Neuronal stem cell (in vitro differentiated cells): ENCODE results near the gene NRN1.

Experiments used
- DNase-seq: peaks from one replicate; pipeline ENCODE4 v3.0.0-alpha.2; 2013; ENCODE audit warnings: low spot score
- H2AFZ ChIP-seq: one replicate; pipeline ENCODE4 v1.6.1; 2013; ENCODE audit warnings: mild to moderate bottlenecking, low read length, inconsistent platforms
- H2AK5ac ChIP-seq: 2 replicates; pipeline ENCODE4 v1.6.1; 2013; ENCODE audit warnings: low read depth, mild to moderate bottlenecking, inconsistent platforms, low read length, moderate library complexity, mixed read lengths
- H2BK120ac ChIP-seq: 2 replicates; pipeline ENCODE4 v1.6.1; 2013; ENCODE audit warnings: low read depth, mild to moderate bottlenecking, inconsistent platforms, low read length, moderate library complexity, mixed read lengths
- H2BK12ac ChIP-seq: one replicate; pipeline ENCODE4 v1.6.1; 2013; ENCODE audit warnings: low read length, inconsistent platforms
- H2BK15ac ChIP-seq: 2 replicates; pipeline ENCODE4 v1.6.1; 2013; ENCODE audit warnings: mild to moderate bottlenecking, low read length, inconsistent platforms, mixed read lengths
- H2BK5ac ChIP-seq: one replicate; pipeline ENCODE4 v1.6.1; 2013; ENCODE audit warnings: inconsistent platforms, mild to moderate bottlenecking, low read length, moderate library complexity
- H3K14ac ChIP-seq: one replicate; pipeline ENCODE4 v1.6.1; 2013; ENCODE audit warnings: low read length, inconsistent platforms
- H3K18ac ChIP-seq: 2 replicates; pipeline ENCODE4 v1.6.1; 2013; ENCODE audit warnings: low read length, inconsistent platforms
- H3K23ac ChIP-seq: 2 replicates; pipeline ENCODE4 v1.6.1; 2013; ENCODE audit warnings: low read depth, mild to moderate bottlenecking, mixed read lengths, low read length, inconsistent platforms; ENCODE audit not compliant: poor library complexity
- H3K27ac ChIP-seq: replicated peaks from 3 replicates; pipeline ENCODE4 v1.5.1; 2013; ENCODE audit warnings: low read length, inconsistent platforms
- H3K27me3 ChIP-seq, 3 experiments: 2 replicates each; pipeline ENCODE4 v1.6.1; 2013; ENCODE audit warnings: low read length in 3 of 3, mild to moderate bottlenecking in 2 of 3, inconsistent platforms in 1 of 3, low read depth in 1 of 3, mixed read lengths in 1 of 3, moderate library complexity in 1 of 3; ENCODE audit not compliant: control insufficient read depth in 3 of 3, insufficient read depth in 3 of 3
- H3K36me3 ChIP-seq, 2 donors: replicated peaks in 1 of 2; 2 replicates each; pipeline ENCODE4 v1.6.1; 2013; ENCODE audit warnings: low read length in 2 of 2; ENCODE audit not compliant: control insufficient read depth in 2 of 2, insufficient read depth in 2 of 2
- H3K4ac ChIP-seq: 2 replicates; pipeline ENCODE4 v1.6.1; 2013; ENCODE audit warnings: inconsistent platforms, mild to moderate bottlenecking, low read length, moderate library complexity
- H3K4me1 ChIP-seq, 2 donors: 1 replicate in 1 of 2; 2 replicates in 1 of 2; pipeline ENCODE4 v1.6.1; 2013; ENCODE audit warnings: low read length in 2 of 2, low read depth in 1 of 2; ENCODE audit not compliant: control insufficient read depth in 2 of 2, insufficient read depth in 1 of 2
- H3K4me2 ChIP-seq: one replicate; pipeline ENCODE4 v1.6.1; 2013; ENCODE audit warnings: mild to moderate bottlenecking, low read length, inconsistent platforms; ENCODE audit not compliant: insufficient read depth, poor library complexity, severe bottlenecking
- H3K4me3 ChIP-seq, 2 donors: 2 replicates each; pipeline ENCODE4 v1.5.1; 2013; ENCODE audit warnings: low read length in 2 of 2, mild to moderate bottlenecking in 2 of 2, inconsistent platforms in 1 of 2, moderate library complexity in 1 of 2
- H3K79me1 ChIP-seq: one replicate; pipeline ENCODE4 v1.6.1; 2013; ENCODE audit warnings: low read depth, mild to moderate bottlenecking, inconsistent platforms, low read length, moderate library complexity
- H3K9ac ChIP-seq: one replicate; pipeline ENCODE4 v1.6.1; 2013; ENCODE audit warnings: mild to moderate bottlenecking, low read depth, low read length, inconsistent platforms; ENCODE audit not compliant: poor library complexity
- H3K9me3 ChIP-seq, 2 donors: replicated peaks in 1 of 2; 2 replicates each; pipeline versions ENCODE3 to v1.6.1; 2013; ENCODE audit warnings: low read length in 2 of 2, mild to moderate bottlenecking in 2 of 2, inconsistent platforms in 1 of 2, low read depth in 1 of 2, mixed read lengths in 1 of 2, moderate library complexity in 1 of 2; ENCODE audit not compliant: control insufficient read depth in 2 of 2, insufficient read depth in 1 of 2
- H4K8ac ChIP-seq: one replicate; pipeline ENCODE4 v1.6.1; 2013; ENCODE audit warnings: low read depth, mild to moderate bottlenecking, inconsistent platforms, low read length, moderate library complexity
- H4K91ac ChIP-seq: one replicate; pipeline ENCODE4 v1.6.1; 2013; ENCODE audit warnings: low read length, low read depth, mild to moderate bottlenecking, inconsistent platforms; ENCODE audit not compliant: poor library complexity
- WGBS, 2 donors: extraction: QIAGEN DNeasy Blood & Tissue Kit; methylation state at CpG; one replicate each; pipeline ENCODE4 v1.1.7; 2013; ENCODE audit warnings: missing lambda C conversion rate in 2 of 2, mixed read lengths in 1 of 2; ENCODE audit not compliant: insufficient read length in 2 of 2, insufficient replicate concordance in 1 of 2; ENCODE audit errors: extremely low coverage in 2 of 2; 5-methylcytosine and 5-hydroxymethylcytosine counted together

NRN1 gene

GRCh38 chr6:5998711-5999687 lies 7.7 kb downstream of the NRN1 start:
- H2BK5ac ChIP-seq: no peak overlapping the region
- H3K9ac ChIP-seq: no peak overlapping the region
- WGBS, 2 donors: no CpG with 5 or more reads among the region's 60 CpGs
- H3K4ac ChIP-seq: no peak overlapping the region
- H3K27ac ChIP-seq: no peak overlapping the region
- H3K9me3 ChIP-seq: peaks cover 4 to 19% of the 10 kb centered on the region in 2 donors
- peak overlapping the region; percentile 68 for H2AFZ ChIP-seq
- H4K8ac ChIP-seq: no peak overlapping the region
- peak overlapping the region; percentile 52 for H2BK15ac ChIP-seq
- H3K79me1 ChIP-seq: no peaks in the 10 kb centered on the region
- H3K23ac ChIP-seq: peak overlapping the region; percentile 12
- peak overlapping the region in 1 of 2 donors; percentile 49 for H3K4me3 ChIP-seq
- peak overlapping the region; percentile 72 for H3K4me2 ChIP-seq
- no peak overlapping the region for H3K14ac ChIP-seq
- H2AK5ac ChIP-seq: no peak overlapping the region
- DNase-seq: no peak
- H3K4me1 ChIP-seq: peaks cover 7 to 26% of the 10 kb centered on the region in 2 donors
- peaks cover 48 to 98% (median 85%) of the 10 kb centered on the region in 3 experiments for H3K27me3 ChIP-seq
- H2BK12ac ChIP-seq: no peak overlapping the region
- peak overlapping the region; percentile 58 for H3K18ac ChIP-seq
- no peak overlapping the region for H2BK120ac ChIP-seq
- no peaks in the 10 kb centered on the region for H3K36me3 ChIP-seq
- H4K91ac ChIP-seq: no peak overlapping the region

- Histone ChIP-seq H3K9ac (no peak overlapping the region), H3K9me3 (peaks cover 4 to 19% of the 10 kb centered on the region in 2 donors), H2BK15ac (no peak overlapping the region), H3K4me2 (no peak overlapping the region), H4K91ac (no peak overlapping the region), H2BK12ac (no peak overlapping the region), H3K27ac (no peak overlapping the region), H2BK120ac (no peak overlapping the region), H3K27me3 (peaks cover 48 to 98% (median 85%) of the 10 kb centered on the region in 3 experiments), H3K23ac (no peak overlapping the region), H2BK5ac (no peak overlapping the region), H2AFZ (no peak overlapping the region), H3K4me3 (no peak overlapping the region), H3K36me3 (no peaks in the 10 kb centered on the region), H3K18ac (no peak overlapping the region), H3K4ac (no peak overlapping the region), H4K8ac (no peak overlapping the region), H3K14ac (no peak overlapping the region), H3K79me1 (no peaks in the 10 kb centered on the region), H2AK5ac (no peak overlapping the region), H3K4me1 (peaks cover 7 to 26% of the 10 kb centered on the region in 2 donors)
- DNase-seq: no peak
- WGBS, 2 donors: no CpG with 5 or more reads among the region's 9 CpGs
Observed at GRCh38 chr6:5998236-5998635, 8.5 kb downstream of the NRN1 start.

GRCh38 chr6:5997420-5997987 lies 9.2 kb downstream of the NRN1 start:
- H3K27me3 ChIP-seq: peaks cover 42 to 98% (median 83%) of the 10 kb centered on the region in 3 experiments
- H2AFZ ChIP-seq: peak overlapping the region; percentile 95
- H3K4me1 ChIP-seq: peaks cover 6 to 23% of the 10 kb centered on the region in 2 donors
- H3K36me3 ChIP-seq: no peaks in the 10 kb centered on the region
- WGBS, 2 donors: no CpG with 5 or more reads among the region's 22 CpGs
- peak overlapping the region in 1 of 2 donors; percentile 44 for H3K4me3 ChIP-seq
- H3K9me3 ChIP-seq: peaks cover 4 to 19% of the 10 kb centered on the region in 2 donors
- no peak for DNase-seq
- no peaks in the 10 kb centered on the region for H3K79me1 ChIP-seq
- H2BK12ac ChIP-seq: no peak overlapping the region
- no peak overlapping the region for H3K23ac ChIP-seq
- no peak overlapping the region for H2BK120ac ChIP-seq
- H3K4ac ChIP-seq: no peak overlapping the region
- no peak overlapping the region for H2BK5ac ChIP-seq
- H3K18ac ChIP-seq: peak overlapping the region; percentile 56
- peak overlapping the region; percentile 84 for H3K4me2 ChIP-seq
- H2BK15ac ChIP-seq: no peak overlapping the region
- no peak overlapping the region for H4K91ac ChIP-seq
- H4K8ac ChIP-seq: no peak overlapping the region
- H3K14ac ChIP-seq: no peak overlapping the region
- no peak overlapping the region for H2AK5ac ChIP-seq
- H3K9ac ChIP-seq: no peak overlapping the region
- H3K27ac ChIP-seq: no peak overlapping the region
